ENCODE results near the gene EFEMP2. TPM values are rescaled to one million over a fixed set of nuclear protein-coding genes. Genes with fewer than 3 reads are reported as not detected.

Gene EFEMP2
- total and polyA plus RNA-seq, 10 of the 15 experiments (the other 5 are each of a cell fraction or from before 2014, with no cell fraction given), result 0.24 to 13.2 (median 1.3) TPM; not detected in 1

GRCh38 chr11:65903068-65903481 lies 30.5 kb upstream of the EFEMP2 start:
- ChIA-PET SMC1A (ENCODE audit: uncharacterized antibody, unreplicated experiment) (interaction anchor here (0.6 to 5.6 kb wide), 2 partner anchors 10 to 14 kb away, joined by 3 to 47 read pairs; partner anchors contain the start of genes CCDC85B and FIBP), CTCF (no interaction called here), POLR2A (interaction anchor here (2.4 to 4.9 kb wide), 2 partner anchors 12 to 18 kb away, joined by 5 to 67 read pairs; partner anchors contain the start of genes CCDC85B and FIBP), RAD21 (ENCODE audit: unreplicated experiment) (no interaction called here)
- Histone ChIP-seq H3K36me3 (ENCODE audit: control insufficient read depth in 2 of 2, insufficient read depth in 2 of 2, low read length in 1 of 2) (no peaks in the 10 kb centered on the region), H4K20me1 (ENCODE audit: control insufficient read depth, insufficient read depth) (no peaks in the 10 kb centered on the region), H3K27ac (ENCODE audit: control insufficient read depth, insufficient read depth) (no peak overlapping the region), H3K4me2 (ENCODE audit: control insufficient read depth, insufficient read depth) (no peak overlapping the region), H3K4me3 (no peak overlapping the region), H3K4me1 (ENCODE audit: control insufficient read depth, insufficient read depth, low read length) (no peaks in the 10 kb centered on the region), H3K79me2 (ENCODE audit: control insufficient read depth, insufficient read depth, low read length) (peaks cover 9% of the 10 kb centered on the region), H3K9me3 (replicated peaks; ENCODE audit: control insufficient read depth, insufficient read depth, low read length) (no peaks in the 10 kb centered on the region), H3K27me3 (replicated peaks in 1 of 2; ENCODE audit: control insufficient read depth in 2 of 2, insufficient read depth in 2 of 2, low read length in 1 of 2) (no peaks in the 10 kb centered on the region; a peak in 1 of 4 replicates), H2AFZ (ENCODE audit: control insufficient read depth, low read depth, low read length) (no peak overlapping the region), H3K9ac (ENCODE audit: control insufficient read depth, insufficient read depth, low read length) (no peak overlapping the region)
- BruUV-seq (replicated peaks), result no TSS peak
- 22% methylated on average over 5 of the region's 5 CpGs for WGBS (ENCODE audit: insufficient coverage, insufficient replicate concordance, low lambda C conversion rate, missing lambda C conversion rate)
- in situ Hi-C loops (cut with MboI) (no loop called here), intact Hi-C loops (cut with micrococcal nuclease; ENCODE audit: unreplicated experiment) (no loop called here)
- DNase-seq (ENCODE audit: low read depth, low spot score), result no peak
- ATAC-seq, result no peak
- no peak for FAIRE-seq
- TF ChIP-seq CBX3 (IDR thresholded peaks at IDR 0.05; ENCODE audit: borderline replicate concordance, low read depth) (no peak), IRF5 (IDR thresholded peaks at IDR 0.05; ENCODE audit: borderline replicate concordance) (no peak), TCF3 (IDR thresholded peaks at IDR 0.05; ENCODE audit: borderline replicate concordance, insufficient read depth, low read depth, low read length) (no peak), E2F8 (IDR thresholded peaks at IDR 0.05; ENCODE audit: low read depth, partially characterized antibody) (no peak), E4F1 (IDR thresholded peaks at IDR 0.05; ENCODE audit: borderline replicate concordance, partially characterized antibody) (no peak), BMI1 (IDR thresholded peaks at IDR 0.05; ENCODE audit: borderline replicate concordance) (no peak), SMAD1 (IDR thresholded peaks at IDR 0.05; ENCODE audit: low read depth, partially characterized antibody) (no peak), NFIC (IDR thresholded peaks at IDR 0.05; ENCODE audit: low read depth, low read length) (no peak), SMC3 (IDR thresholded peaks at IDR 0.05; ENCODE audit: borderline replicate concordance, low read length) (no peak), CEBPB (IDR thresholded peaks at IDR 0.05; ENCODE audit: borderline replicate concordance in 1 of 2, low read depth in 2 of 2, low read length in 2 of 2) (no peak), PML (IDR thresholded peaks at IDR 0.05; ENCODE audit: low read length) (no peak), IRF4 (IDR thresholded peaks at IDR 0.05; ENCODE audit: low read depth, low read length) (no peak), HDGF (IDR thresholded peaks at IDR 0.05) (no peak), DPF2 (IDR thresholded peaks at IDR 0.05) (no peak), RELB (IDR thresholded peaks at IDR 0.05; ENCODE audit: low read depth) (no peak), YY1 (IDR thresholded peaks at IDR 0.05; ENCODE audit: low read depth, low read length) (no peak)

All from GM12878 (cell line).